Endodermal cell (in vitro differentiated cells): ENCODE results near the gene LZTR1. TPM values are rescaled to one million over a fixed set of nuclear protein-coding genes. Genes with fewer than 3 reads are reported as not detected.
A peak's percentile ranks its signal among the peaks of the same experiment; 100 is the strongest.

Experiments
- DNase-seq: peaks from one replicate; pipeline ENCODE4 v3.0.0-alpha.2; 2017
- H3K27ac ChIP-seq: 2 replicates; pipeline ENCODE4 v1.5.1; 2013; ENCODE audit warnings: mild to moderate bottlenecking, low read depth, low read length, moderate library complexity
- H3K27me3 ChIP-seq: 2 replicates; pipeline ENCODE4 v1.6.1; 2013; ENCODE audit warnings: mild to moderate bottlenecking, low read length, moderate library complexity; ENCODE audit not compliant: insufficient read depth, control insufficient read depth, poor library complexity, severe bottlenecking
- H3K36me3 ChIP-seq: 2 replicates; pipeline ENCODE4 v1.7.0; 2013; ENCODE audit warnings: mild to moderate bottlenecking, low read length, moderate library complexity; ENCODE audit not compliant: control insufficient read depth, insufficient read depth
- H3K4me1 ChIP-seq: one replicate; pipeline ENCODE4 v1.7.0; 2013; ENCODE audit warnings: low read length; ENCODE audit not compliant: control insufficient read depth, insufficient read depth
- H3K4me3 ChIP-seq: 2 replicates; pipeline ENCODE4 v1.5.1; 2013; ENCODE audit warnings: mild to moderate bottlenecking, low read length, moderate library complexity
- H3K9ac ChIP-seq: 2 replicates; pipeline ENCODE4 v1.6.1; 2013; ENCODE audit warnings: mild to moderate bottlenecking, low read length, moderate library complexity; ENCODE audit not compliant: poor library complexity, severe bottlenecking; ENCODE audit errors: extremely low read depth
- H3K9me3 ChIP-seq: 2 replicates; pipeline ENCODE4 v1.6.1; 2013; ENCODE audit warnings: mild to moderate bottlenecking, low read length, moderate library complexity; ENCODE audit not compliant: control insufficient read depth
- H3K27ac Mint-ChIP-seq: 2 replicates; pipeline ENCODE4 v1.8.0; 2020; ENCODE audit warnings: mixed read lengths
- H3K27me3 Mint-ChIP-seq: 2 replicates; pipeline ENCODE4 v1.8.0; 2021; ENCODE audit warnings: mild to moderate bottlenecking, mixed read lengths; ENCODE audit not compliant: insufficient read depth
- H3K36me3 Mint-ChIP-seq: 2 replicates; pipeline ENCODE4 v1.8.0; 2020; ENCODE audit warnings: low read depth, mixed read lengths
- H3K4me1 Mint-ChIP-seq: 2 replicates; pipeline ENCODE4 v1.8.0; 2020; ENCODE audit warnings: mixed read lengths
- H3K4me3 Mint-ChIP-seq: 2 replicates; pipeline ENCODE4 v1.8.0; 2020; ENCODE audit warnings: mild to moderate bottlenecking, moderate library complexity, mixed read lengths
- H3K9me3 Mint-ChIP-seq: 2 replicates; pipeline ENCODE4 v1.8.0; 2020; ENCODE audit warnings: mild to moderate bottlenecking, mixed read lengths
- CTCF ChIP-seq: fragments of 200-600 bp; sonication (generic); conservative IDR thresholded peaks from 2 replicates; pipeline ENCODE4 v1.5.0; 2021; ENCODE audit warnings: antibody characterized with exemption, mild to moderate bottlenecking
- WGBS, 2 experiments: methylation state at CpG; one replicate each; pipeline versions ENCODE4 v1.1.5 to v1.1.7; 2013; ENCODE audit warnings: missing lambda C conversion rate in 2 of 2, mixed read lengths in 1 of 2; ENCODE audit not compliant: insufficient coverage in 1 of 2, insufficient read length in 1 of 2; 5-methylcytosine and 5-hydroxymethylcytosine counted together
- total RNA-seq, 2 donors: library from RNA; stranded (reverse); fragmentation: NEBNext Ultra II Directional in 1 of 2; extraction: Animal tissue kit (Norgen Biotek cat#: 25700) in 1 of 2; gene quantifications; 2 replicates in 1 of 2; 3 replicates in 1 of 2; pipeline ENCODE4 v1.2.1, GENCODE V29; 2021

Gene LZTR1
- total RNA-seq, 2 donors from 2014 or later = 56.5 to 73.2 TPM

- Mint-ChIP-seq H3K9me3 (no peaks in the 10 kb centered on the region), H3K4me1 (peaks cover 6% of the 10 kb centered on the region), H3K27me3 (peaks cover 72% of the 10 kb centered on the region), H3K4me3 (peak overlapping the region; percentile 52), H3K36me3 (no peaks in the 10 kb centered on the region), H3K27ac (no peak overlapping the region)
- no peaks in the 10 kb centered on the region for H3K36me3 ChIP-seq
- H3K4me3 ChIP-seq = no peak overlapping the region
- 67 to 75% methylated on average over 3 to 6 of the region's 6 CpGs for WGBS, 2 experiments
- no peaks in the 10 kb centered on the region for H3K9me3 ChIP-seq
- TF ChIP-seq CTCF = no peak
- no peak overlapping the region for H3K9ac ChIP-seq
- peaks cover 66% of the 10 kb centered on the region for H3K27me3 ChIP-seq
- no peak for DNase-seq
- no peak overlapping the region for H3K27ac ChIP-seq
- peaks cover 4% of the 10 kb centered on the region for H3K4me1 ChIP-seq
Observed at GRCh38 chr22:20964090-20964798, 17.9 kb upstream of the LZTR1 start.

- Histone ChIP-seq H3K9me3 (no peaks in the 10 kb centered on the region), H3K36me3 (no peaks in the 10 kb centered on the region), H3K9ac (no peak overlapping the region), H3K4me1 (peaks cover 4% of the 10 kb centered on the region), H3K4me3 (no peak overlapping the region), H3K27me3 (peaks cover 71% of the 10 kb centered on the region), H3K27ac (no peak overlapping the region)
- peaks cover 77% of the 10 kb centered on the region for H3K27me3 Mint-ChIP-seq
- H3K9me3 Mint-ChIP-seq = no peaks in the 10 kb centered on the region
- TF ChIP-seq CTCF = no peak
- no peak overlapping the region for H3K27ac Mint-ChIP-seq
- peaks cover 6% of the 10 kb centered on the region for H3K4me1 Mint-ChIP-seq
- no peaks in the 10 kb centered on the region for H3K36me3 Mint-ChIP-seq
- DNase-seq = peak; percentile 46
- peak overlapping the region; percentile 52 for H3K4me3 Mint-ChIP-seq
- WGBS, 2 experiments = 7% methylated on average over 28 of the region's 28 CpGs; no CpG with 5 or more reads in 1 of the 2 experiments
Observed at GRCh38 chr22:20964799-20965103, 17.3 kb upstream of the LZTR1 start.

- peak; percentile 65 for DNase-seq
- no peaks in the 10 kb centered on the region for H3K9me3 Mint-ChIP-seq
- H3K36me3 ChIP-seq = no peaks in the 10 kb centered on the region
- peaks cover 4% of the 10 kb centered on the region for H3K4me1 ChIP-seq
- peaks cover 81% of the 10 kb centered on the region for H3K27me3 Mint-ChIP-seq
- peak overlapping the region; percentile 37 for H3K4me3 Mint-ChIP-seq
- no peak overlapping the region for H3K9ac ChIP-seq
- no peak for TF ChIP-seq CTCF
- no peak overlapping the region for H3K4me3 ChIP-seq
- 15 to 29% methylated on average over 16 to 65 of the region's 65 CpGs for WGBS, 2 experiments
- peaks cover 74% of the 10 kb centered on the region for H3K27me3 ChIP-seq
- no peak overlapping the region for H3K27ac Mint-ChIP-seq
- peaks cover 6% of the 10 kb centered on the region for H3K4me1 Mint-ChIP-seq
- no peaks in the 10 kb centered on the region for H3K9me3 ChIP-seq
- no peak overlapping the region for H3K27ac ChIP-seq
- H3K36me3 Mint-ChIP-seq = no peaks in the 10 kb centered on the region
Observed at GRCh38 chr22:20965104-20965887, 16.8 kb upstream of the LZTR1 start.
